Stimulated activated CD4-positive, alpha-beta T cell treated with anti-CD3 and anti-CD28 coated beads, Interleukin-1b, Interleukin-23, amount 100 ng/mL, for 24 hours (primary cell): ENCODE results near the gene C1QTNF8.
A peak's percentile ranks its signal among the peaks of the same experiment; 100 is the strongest.

Source experiments
- DNase-seq, 4 experiments: peaks; one replicate each; pipeline ENCODE4 v3.0.0-alpha.2; 2020; ENCODE audit warnings: low read depth in 4 of 4, low spot score in 1 of 4

The C1QTNF8 gene

DNA sequence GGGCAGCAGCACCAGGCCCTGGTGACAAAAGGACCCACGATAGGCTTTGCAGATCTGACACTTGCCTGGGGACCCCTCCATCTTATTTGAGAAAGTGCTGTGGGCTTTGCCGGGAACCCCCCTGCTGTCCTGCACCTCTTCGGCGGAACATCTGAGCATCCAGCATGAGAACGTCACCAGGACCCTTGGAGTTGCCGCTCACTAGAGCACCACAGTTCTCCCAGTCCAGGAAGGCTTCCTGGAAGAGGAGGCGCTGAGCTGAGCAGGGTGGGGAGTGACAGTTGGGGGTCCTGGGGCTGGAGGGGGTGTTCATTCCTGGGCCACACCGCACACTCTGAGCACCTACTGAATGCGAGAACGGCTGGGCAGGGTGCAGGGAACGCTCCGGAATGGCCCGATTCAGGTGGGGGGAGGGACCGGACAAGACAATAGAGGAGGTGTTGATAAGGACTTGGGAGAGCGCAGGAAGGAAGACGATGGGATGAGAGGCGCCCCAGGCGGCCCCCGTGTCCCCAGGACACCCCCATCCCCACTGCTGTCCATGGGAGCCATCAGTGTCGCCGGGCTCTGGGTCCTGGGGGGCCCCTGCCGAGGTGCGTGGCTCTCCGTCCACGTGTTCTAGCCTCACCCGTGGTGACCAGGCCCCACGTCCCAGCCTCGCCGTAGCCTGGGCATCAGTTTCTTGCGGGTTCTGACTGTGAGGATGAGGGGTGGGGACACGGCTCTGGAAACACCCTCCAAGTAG is 32.1 kb upstream of the C1QTNF8 start:
- DNase-seq: no peak

DNA sequence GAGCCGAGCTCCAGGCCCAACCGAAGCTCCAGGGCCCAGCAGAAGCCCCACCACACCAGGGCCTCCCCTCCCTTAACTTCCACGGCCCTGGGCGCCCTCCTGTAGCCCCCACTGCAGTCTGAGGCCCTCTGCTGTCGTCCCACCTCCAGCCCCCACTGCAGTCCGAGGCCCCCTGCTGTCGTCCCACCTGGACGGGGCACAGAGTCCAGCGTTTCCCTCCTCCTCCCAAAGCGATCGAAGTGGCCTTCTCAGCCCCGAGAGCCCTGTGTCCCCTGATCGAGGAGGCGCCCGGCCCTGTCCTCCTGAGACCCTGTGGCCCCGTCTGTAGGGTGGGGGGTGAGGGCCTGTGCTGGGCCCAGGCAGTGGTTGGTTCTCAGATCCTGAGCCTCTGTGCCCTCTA is 31.1 kb upstream of the C1QTNF8 start:
- no peak for DNase-seq

DNA sequence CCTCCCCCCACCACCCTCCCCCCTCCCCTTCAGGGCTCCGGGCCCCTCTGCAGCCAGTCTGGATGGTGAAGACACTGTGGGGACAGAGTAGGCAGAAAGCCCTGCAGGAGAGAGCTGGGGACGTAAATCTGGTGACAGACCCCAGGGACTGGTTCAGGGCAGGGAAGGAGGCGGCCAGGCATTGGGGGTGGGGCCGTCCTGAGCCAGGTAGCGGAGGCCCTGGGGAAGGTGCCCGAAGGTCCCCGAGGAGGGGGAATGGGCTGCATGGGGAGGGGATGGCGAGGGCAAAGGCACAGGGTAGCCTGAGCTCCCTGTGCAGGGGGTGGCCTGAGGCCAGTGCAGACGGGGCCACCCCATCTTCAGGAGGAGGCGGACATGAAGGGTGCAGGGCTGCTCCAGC is 30.5 kb upstream of the C1QTNF8 start:
- DNase-seq: no peak

- no peak for DNase-seq
Observed at GRCh38 chr16:1126044-1126443, 30.0 kb upstream of the C1QTNF8 start.

DNA sequence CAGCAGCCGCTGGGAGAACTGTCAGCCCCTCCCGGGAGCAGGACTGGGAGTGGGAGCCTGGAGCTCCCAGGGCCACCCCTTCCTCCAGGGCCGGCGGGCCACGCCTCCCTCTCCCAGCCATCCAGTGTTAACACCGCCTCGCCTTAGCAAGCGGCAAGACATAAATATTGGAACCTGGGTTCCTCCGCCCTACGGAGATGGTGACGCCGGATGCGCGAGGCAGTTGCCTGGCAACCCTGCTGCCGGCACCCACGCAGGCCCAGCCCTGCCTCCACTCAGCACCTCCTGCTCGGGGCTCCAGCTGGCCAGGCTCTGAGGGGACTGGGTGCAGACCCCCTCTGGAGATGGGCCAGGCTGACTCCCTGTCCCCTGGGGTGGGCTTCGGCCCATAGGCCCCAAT is 29.4 kb upstream of the C1QTNF8 start:
- DNase-seq: peak in 2 of 4 experiments; percentile 6 to 18

- DNase-seq: no peak
Observed at GRCh38 chr16:1124795-1125194, 28.8 kb upstream of the C1QTNF8 start.

- DNase-seq: no peak
Observed at GRCh38 chr16:1124291-1124690, 28.2 kb upstream of the C1QTNF8 start.

GRCh38 chr16:1123525-1124230 is 27.6 kb upstream of the C1QTNF8 start:
- DNase-seq: no peak

- DNase-seq: no peak
Observed at GRCh38 chr16:1122398-1122765, 26.3 kb upstream of the C1QTNF8 start.

DNA sequence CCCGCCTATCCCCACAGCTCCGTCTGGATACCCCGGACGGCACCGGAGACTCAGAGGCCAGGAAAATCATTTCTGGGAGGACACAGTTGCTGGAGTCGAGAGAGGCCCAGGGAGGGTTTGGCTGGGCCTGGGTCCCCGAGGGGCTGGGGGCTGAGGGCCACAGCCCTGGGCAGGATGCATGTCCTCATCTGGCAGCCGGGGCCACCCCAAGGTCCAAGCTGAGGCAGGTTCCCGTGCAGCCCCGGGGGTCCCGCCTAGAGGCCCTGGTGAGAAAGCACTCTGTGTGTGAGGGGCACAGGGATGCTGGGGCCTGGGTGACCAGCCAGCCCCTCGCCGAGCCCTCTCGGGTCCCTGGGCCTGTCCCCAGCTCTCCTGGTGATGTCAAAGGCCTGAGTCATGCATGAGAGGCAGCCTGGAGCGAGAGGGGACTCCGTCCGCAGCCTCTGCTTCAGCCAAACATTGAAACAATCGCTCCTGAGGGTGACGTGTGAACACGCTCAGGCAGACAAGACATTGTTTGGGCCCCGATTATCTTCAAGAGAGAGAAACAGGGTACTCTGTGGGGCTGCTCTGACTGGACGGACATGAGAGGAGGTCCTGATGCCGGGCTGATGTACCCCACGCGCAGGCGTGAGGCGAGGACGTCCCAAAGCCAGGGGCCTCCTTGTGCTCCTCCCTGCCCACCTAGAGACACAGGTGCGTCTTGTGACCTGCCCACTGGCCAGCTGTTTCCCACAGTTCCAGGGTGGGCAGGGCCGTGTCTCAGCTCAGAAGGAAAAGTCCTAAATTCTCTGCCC is 25.8 kb upstream of the C1QTNF8 start:
- DNase-seq: no peak

- no peak for DNase-seq
Observed at GRCh38 chr16:1121009-1121408, 25.0 kb upstream of the C1QTNF8 start.

DNA sequence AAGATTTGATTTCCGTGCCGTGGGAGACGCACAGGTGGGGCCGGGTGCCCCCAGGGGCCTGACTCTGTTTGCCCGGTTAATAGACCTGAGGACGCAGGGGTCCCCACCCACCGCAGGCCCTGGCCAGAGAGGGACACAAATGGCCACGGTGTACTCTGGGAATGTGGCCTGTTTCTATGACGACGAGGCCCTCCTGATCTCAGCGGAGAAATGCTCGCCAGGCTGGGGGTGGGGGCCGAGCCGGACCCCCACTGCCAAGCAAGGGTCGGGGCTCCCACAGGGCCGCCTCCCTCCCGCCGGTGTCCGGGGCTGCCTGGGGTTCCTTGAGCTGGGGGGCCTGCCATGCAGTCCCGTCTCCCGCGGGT is 24.5 kb upstream of the C1QTNF8 start:
- DNase-seq: no peak

GRCh38 chr16:1119766-1120576 is 23.9 kb upstream of the C1QTNF8 start:
- no peak for DNase-seq

DNA sequence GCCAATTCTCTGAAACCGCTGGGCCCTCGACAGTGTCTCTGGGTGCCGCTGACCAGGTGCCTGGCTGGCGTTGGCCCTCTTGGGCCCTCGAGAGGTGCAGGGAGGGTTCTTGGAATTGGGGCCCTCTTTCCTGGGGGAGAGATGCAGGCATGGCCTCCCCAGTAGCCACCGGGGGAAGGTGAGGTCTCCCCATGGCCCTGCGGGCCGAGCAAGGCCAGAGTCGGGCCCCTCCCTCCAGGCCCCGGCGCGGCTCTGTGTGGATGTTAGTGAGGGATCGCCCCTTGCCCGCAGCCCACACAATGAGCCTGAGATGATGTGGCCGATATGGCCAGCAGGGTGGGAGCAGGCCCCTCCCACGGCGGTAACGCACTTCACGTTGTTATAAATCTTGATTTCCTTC is 23.1 kb upstream of the C1QTNF8 start:
- DNase-seq: no peak

DNA sequence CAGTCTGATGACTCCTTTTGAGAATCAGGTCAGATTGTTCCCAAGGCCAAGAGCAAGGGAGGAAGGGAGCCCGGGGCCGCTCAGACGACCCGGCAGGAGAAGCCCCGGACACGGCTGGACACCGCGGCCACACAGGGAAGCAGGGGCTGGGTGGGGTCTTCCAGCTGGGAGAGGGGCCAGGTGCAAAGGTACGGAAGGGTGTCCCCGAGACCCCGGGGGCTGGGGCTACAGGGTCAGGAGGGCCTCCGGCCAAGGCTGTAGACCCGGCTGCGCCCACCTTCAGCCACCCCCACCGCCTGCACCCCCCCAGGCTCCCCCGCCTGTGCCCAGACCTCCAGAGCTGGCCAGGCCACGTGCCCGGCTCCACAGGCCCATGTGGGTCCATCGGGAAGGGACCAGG is 21.9 kb upstream of the C1QTNF8 start:
- no peak for DNase-seq

DNA sequence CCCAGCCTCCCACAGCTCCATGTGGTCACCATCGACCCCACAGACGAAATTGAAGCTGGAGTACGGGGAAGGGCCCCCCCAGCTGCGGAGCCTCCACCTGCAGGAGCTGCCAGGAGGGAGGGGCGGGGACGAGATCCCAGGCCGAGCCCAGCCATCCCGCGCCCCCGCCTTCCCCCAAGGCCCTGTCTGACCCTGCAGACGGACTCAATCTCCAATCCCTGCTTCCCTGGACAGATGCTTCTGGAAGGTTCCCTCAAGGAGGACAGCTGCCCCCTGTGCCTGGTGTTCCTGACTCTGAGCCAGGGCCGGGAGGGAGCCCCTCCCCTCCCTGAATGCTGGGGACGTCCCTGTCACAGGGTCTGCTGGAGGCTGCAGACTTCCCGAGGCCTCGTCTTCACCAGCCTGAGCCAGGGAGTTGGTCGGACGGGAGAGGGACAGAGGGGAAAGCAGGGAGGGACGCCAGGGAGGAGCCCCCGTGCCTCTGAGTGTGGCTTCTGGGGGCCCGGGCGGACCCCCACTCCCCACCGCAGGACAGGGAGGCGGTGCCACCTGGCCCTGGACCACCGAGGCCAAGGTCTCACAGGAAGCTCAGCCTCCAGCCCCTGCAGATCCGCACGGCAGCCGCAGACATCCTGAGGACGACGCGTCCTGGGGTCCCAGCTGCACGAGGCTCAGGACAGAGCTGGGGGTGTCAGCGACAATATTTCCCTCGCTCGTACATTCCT is 21.3 kb upstream of the C1QTNF8 start:
- DNase-seq: no peak

DNA sequence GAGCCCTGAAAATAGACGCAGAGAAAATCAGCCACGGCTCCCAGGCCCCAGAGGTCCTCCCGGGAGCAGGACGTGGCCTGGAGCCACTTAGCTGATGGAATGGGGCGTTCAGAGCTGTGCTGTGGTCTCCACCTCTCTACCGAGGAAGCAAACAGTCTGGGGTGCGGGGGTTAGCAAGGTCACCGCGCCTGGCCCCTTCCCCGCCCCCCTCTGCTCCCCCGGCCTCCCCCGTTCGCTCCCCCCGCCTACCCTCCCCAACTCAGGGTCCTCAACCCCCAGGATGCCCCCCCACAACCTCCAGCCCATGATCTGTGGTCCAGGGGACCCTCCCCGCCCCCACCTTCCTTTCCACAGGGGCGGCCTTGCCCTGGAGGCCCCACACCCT is 20.6 kb upstream of the C1QTNF8 start:
- no peak for DNase-seq

GRCh38 chr16:1113889-1114526 is 18.0 kb upstream of the C1QTNF8 start:
- no peak for DNase-seq

DNA sequence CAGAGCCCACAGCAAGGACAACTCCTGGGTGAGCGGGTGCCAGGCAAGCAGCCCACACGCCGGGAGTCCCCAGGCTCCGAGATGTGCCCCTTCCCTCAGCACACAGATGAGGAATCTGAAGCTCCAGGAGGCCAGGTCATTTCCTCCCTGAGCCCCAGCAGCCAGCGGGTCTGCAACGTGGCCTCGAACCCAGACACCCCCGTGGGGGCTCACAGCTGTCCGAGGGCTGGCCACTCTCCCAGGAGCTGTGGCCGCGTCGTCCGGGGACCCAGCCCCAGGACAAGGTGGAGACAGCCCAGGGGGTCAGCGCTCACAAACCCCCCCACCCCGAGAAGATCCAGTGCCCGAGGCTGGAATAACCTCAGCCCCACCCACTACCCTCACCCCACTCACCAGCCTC is 17.4 kb upstream of the C1QTNF8 start:
- DNase-seq: no peak

- DNase-seq: no peak
Observed at GRCh38 chr16:1112506-1113184, 16.6 kb upstream of the C1QTNF8 start.
